ENCODE data around the gene ZCCHC7. TPM values are rescaled to one million over a fixed set of nuclear protein-coding genes. Genes with fewer than 3 reads are reported as not detected.
"Not testable (repeated sequence)": the region's sequence is repeated elsewhere in the genome, so short reads cannot be mapped to it uniquely, and the experiment has no call there.

The ZCCHC7 gene
- total RNA-seq, 1 donor from 2014 or later: 9.9 TPM

- DNase-seq (ENCODE audit: low read depth in 2 of 2): no peak
These were observed 52.2 kb downstream of the ZCCHC7 start for GRCh38 chr9:37172557-37172956.

GRCh38 chr9:37174247-37174646 lies 53.9 kb downstream of the ZCCHC7 start:
- peak; percentile 12 to 87 for DNase-seq (ENCODE audit: low read depth in 2 of 2)

GRCh38 chr9:37178742-37179141 lies 58.4 kb downstream of the ZCCHC7 start:
- no peak for DNase-seq (ENCODE audit: low read depth in 2 of 2)

GRCh38 chr9:37179576-37179975 lies 59.2 kb downstream of the ZCCHC7 start:
- DNase-seq (ENCODE audit: low read depth in 2 of 2): no peak

- DNase-seq (ENCODE audit: low read depth in 2 of 2): no peak
These were observed 59.8 kb downstream of the ZCCHC7 start for GRCh38 chr9:37180138-37180537.

- no peak for DNase-seq (ENCODE audit: low read depth in 2 of 2)
These were observed 62.3 kb downstream of the ZCCHC7 start for GRCh38 chr9:37182718-37183117.

- DNase-seq (ENCODE audit: low read depth in 2 of 2): no peak
These were observed 64.8 kb downstream of the ZCCHC7 start for GRCh38 chr9:37184905-37185867.

- DNase-seq (ENCODE audit: low read depth in 2 of 2): no peak
These were observed 66.9 kb downstream of the ZCCHC7 start for GRCh38 chr9:37187292-37187691.

GRCh38 chr9:37187713-37188439 lies 67.5 kb downstream of the ZCCHC7 start:
- peak in 1 of 2 donors; percentile 64 for DNase-seq (ENCODE audit: low read depth in 2 of 2)

GRCh38 chr9:37190739-37191138 lies 70.4 kb downstream of the ZCCHC7 start:
- not testable (repeated sequence) for DNase-seq (ENCODE audit: low read depth in 2 of 2)

GRCh38 chr9:37191403-37192089 lies 71.2 kb downstream of the ZCCHC7 start:
- no peak for DNase-seq (ENCODE audit: low read depth in 2 of 2)

- DNase-seq (ENCODE audit: low read depth in 2 of 2): no peak
These were observed 72.4 kb downstream of the ZCCHC7 start for GRCh38 chr9:37192803-37193202.

- peak; percentile 4 to 75 for DNase-seq (ENCODE audit: low read depth in 2 of 2)
These were observed 77.0 kb downstream of the ZCCHC7 start for GRCh38 chr9:37197158-37198038.

- DNase-seq (ENCODE audit: low read depth in 2 of 2): no peak
These were observed 77.8 kb downstream of the ZCCHC7 start for GRCh38 chr9:37198039-37198729.

GRCh38 chr9:37198831-37199230 lies 78.5 kb downstream of the ZCCHC7 start:
- DNase-seq (ENCODE audit: low read depth in 2 of 2): no peak

GRCh38 chr9:37200433-37201005 lies 80.1 kb downstream of the ZCCHC7 start:
- DNase-seq (ENCODE audit: low read depth in 2 of 2): peak; percentile 13 to 80

GRCh38 chr9:37201581-37201980 lies 81.2 kb downstream of the ZCCHC7 start:
- DNase-seq (ENCODE audit: low read depth in 2 of 2): no peak

- DNase-seq (ENCODE audit: low read depth in 2 of 2): no peak
These were observed 81.7 kb downstream of the ZCCHC7 start for GRCh38 chr9:37202091-37202490.

- DNase-seq (ENCODE audit: low read depth in 2 of 2): not testable (repeated sequence)
These were observed 83.1 kb downstream of the ZCCHC7 start for GRCh38 chr9:37203456-37203855.

GRCh38 chr9:37206121-37206620 lies 85.8 kb downstream of the ZCCHC7 start:
- no peak for DNase-seq (ENCODE audit: low read depth in 2 of 2)
